Skeletal muscle cell (primary cell): ENCODE measurements around the gene ETFB.
A peak's percentile ranks its signal among the peaks of the same experiment; 100 is the strongest.

Experiments used
- DNase-seq: peaks from one replicate; pipeline ENCODE4 v3.0.0-alpha.2; 2010; ENCODE audit warnings: low read depth
- H3K4me3 ChIP-seq: 2 replicates; pipeline ENCODE4 v1.5.1; 2011; ENCODE audit warnings: low read depth, mild to moderate bottlenecking, control low read depth, low read length, moderate library complexity

The ETFB gene

DNA sequence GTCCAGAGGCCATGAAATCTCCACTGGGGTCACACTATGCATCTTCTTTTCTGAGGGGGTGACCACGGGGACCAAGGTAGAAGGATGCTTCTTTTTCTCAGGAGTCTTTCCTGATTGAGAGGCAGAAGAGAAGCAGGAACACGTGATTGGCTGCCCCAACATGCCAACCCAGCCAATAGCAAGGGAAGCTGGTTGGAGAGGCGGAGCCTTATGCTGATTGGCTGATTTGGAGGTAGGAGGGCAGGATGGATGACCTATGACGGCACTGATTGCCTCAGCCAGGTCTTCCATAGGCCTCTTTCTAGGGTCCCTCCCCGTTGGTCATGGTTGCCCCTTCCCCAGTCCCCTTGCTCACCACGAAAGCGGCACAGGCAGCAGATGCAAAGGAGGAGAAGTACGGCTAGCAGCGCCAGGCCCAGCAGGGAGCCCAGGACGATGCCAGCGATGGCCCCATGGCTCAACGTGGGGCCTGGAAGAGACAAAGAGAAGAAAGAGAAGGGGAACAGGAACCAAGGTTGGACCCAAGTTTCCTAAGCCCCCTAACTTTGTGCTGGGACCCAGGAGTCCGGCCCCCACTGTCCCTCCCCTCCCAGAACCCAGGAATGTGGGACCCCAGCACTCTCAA is 32.2 kb downstream of the ETFB start:
- no peak for DNase-seq
- no peak overlapping the region for H3K4me3 ChIP-seq

DNA sequence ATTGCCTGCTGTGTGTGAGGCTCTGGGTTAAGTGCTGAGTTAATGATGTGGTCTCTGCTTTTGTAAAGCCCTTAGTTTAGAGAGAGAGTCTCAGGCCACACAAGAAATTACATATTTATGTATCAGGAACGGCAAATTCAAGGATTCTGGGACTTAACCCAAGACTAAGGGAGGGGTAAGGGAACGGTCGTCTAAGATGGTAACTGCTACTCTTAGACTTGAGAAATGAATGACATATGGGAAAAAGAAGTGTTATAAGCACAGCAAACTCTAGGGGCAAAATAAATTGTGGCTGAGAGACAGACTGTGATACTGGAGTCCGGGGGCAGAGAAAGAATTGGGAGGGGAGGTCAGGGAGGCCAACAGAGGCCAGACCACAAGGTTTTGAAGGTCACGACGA is 34.5 kb downstream of the ETFB start:
- DNase-seq = no peak
- H3K4me3 ChIP-seq = no peak overlapping the region

DNA sequence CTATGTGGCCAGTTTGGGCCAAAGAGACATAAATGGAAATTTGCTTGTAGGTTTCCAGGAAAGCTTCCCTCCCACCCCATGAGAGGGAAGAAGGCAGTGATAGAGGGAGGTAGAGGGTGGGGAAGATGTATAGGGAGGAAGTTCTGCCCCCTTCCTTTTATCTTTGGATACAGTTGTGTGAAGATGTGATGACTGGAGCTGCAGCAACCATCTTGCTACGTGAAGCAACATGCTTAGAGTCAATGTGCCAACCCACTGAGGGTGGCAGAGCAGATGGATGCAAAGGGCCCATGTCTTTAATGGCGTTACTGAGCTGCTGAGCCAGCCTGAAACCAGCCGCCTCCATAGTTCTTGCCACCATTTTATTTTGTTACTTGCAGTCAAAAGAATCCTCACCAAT is 35.0 kb downstream of the ETFB start:
- H3K4me3 ChIP-seq = no peak overlapping the region
- DNase-seq = no peak

DNA sequence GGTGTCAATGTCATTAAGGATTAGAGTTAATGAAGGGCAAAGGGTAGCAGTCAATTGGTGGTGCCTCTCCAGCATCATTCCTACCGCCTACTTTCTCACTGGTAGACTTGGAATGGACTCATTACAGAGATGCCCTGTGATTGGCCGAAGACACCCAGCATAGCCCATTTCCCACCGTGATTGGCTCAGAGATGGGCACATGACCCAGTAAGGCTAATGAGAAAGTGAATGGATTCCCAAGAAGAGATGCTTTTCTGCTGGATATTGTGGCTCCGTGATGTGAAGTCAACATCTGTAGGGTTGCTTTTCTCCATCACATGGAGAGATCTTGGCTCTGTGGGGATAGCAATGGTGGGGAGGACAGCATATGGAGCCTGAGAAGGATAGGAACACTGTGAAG is 35.8 kb downstream of the ETFB start:
- H3K4me3 ChIP-seq = no peak overlapping the region
- DNase-seq = no peak

DNA sequence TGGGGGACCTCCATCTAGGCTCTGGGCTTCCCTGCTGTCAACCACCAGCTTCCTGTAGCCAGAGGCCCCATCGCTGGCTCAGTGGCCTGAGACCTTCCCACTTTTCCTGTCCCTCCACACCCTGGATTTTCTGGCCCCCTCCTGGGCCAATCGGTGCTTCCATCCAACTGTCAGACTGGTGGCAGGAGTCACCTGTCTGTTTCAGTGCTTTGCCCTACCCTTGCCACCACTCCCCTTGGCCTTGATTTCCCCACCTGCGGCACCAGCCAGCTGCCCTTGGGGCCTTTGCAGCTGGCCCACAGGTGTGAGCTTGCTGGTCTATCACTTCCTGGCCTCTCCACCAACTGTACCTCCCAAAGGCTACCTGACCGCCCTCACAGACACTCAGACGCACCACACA is 36.8 kb downstream of the ETFB start:
- DNase-seq = no peak
- H3K4me3 ChIP-seq = no peak overlapping the region

DNA sequence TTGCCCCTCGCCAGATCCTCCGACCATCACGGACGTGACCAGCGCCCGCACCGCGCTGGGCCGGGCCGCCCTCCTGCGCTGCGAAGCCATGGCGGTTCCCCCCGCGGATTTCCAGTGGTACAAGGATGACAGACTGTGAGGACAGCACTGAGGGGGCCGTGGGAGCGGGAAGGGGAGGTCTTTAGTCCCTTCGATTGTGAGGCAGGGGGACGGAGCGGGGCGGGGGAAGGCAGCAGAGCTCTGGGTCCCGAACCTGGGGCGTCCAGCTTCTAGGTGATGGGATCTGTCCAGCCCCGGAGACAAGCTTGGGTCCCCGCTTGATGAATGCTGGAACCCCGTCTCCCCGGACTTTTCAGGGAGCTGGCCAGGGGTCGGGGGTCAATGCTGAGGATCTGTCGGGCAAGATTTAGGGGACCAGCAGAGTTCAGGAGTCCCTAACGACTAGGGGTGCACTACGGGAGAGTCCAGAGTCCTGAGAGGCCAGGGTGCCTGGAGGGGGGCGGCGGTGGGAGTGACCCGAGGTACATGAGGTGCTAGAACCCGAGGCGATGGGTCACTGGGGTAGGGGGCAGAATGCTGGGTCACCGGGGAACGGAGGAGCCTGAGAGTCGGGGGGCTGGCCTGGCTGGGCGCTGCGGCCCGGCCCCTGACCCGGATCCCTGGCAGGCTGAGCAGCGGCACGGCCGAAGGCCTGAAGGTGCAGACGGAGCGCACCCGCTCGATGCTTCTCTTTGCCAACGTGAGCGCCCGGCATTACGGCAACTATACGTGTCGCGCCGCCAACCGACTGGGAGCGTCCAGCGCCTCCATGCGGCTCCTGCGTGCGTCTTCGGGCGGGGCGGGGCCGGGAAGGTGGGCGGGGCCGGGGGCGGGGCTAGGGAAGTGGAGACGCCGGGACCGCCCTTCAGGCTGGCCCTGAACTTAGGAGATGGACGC is 38.9 kb downstream of the ETFB start:
- DNase-seq = no peak
- peak overlapping the region; percentile 32 for H3K4me3 ChIP-seq

DNA sequence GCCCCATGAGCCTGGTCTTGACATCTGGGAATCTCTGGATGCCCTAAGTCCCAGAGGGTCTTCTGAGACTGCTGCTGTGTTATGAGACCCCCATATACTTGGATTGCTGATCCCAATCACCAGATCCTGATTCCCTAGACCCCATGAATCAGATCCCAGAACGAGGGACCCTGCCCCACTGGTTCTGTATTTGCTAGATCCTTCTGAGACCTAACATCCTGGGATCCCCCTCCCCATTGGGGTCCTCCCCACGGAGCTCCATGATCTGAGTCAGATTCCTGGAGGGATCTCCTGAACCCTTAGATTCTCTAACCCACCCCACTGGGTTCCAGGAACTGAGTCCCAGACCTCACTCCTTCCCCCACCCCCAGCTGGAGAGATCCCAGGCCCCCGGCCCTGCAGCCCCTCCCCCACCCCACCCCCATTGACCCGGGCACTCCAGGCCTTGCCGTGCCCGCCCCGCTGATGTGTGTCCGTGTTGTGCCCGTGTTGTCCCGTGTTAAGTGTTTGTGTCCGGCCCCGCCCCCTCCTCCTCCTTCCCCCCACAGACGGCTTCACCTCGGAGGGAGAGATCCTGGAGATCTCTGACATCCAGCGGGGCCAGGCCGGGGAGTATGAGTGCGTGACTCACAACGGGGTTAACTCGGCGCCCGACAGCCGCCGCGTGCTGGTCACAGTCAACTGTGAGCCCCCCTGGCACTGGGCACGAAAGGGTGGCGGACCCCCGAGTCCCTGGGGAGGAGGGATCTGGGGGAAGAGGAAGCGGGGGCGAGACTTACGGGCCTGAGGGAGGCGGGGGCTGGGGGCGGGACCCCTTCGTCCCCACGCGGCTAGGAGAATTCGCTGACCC is 39.7 kb downstream of the ETFB start:
- DNase-seq = no peak
- H3K4me3 ChIP-seq = peak overlapping the region; percentile 3

DNA sequence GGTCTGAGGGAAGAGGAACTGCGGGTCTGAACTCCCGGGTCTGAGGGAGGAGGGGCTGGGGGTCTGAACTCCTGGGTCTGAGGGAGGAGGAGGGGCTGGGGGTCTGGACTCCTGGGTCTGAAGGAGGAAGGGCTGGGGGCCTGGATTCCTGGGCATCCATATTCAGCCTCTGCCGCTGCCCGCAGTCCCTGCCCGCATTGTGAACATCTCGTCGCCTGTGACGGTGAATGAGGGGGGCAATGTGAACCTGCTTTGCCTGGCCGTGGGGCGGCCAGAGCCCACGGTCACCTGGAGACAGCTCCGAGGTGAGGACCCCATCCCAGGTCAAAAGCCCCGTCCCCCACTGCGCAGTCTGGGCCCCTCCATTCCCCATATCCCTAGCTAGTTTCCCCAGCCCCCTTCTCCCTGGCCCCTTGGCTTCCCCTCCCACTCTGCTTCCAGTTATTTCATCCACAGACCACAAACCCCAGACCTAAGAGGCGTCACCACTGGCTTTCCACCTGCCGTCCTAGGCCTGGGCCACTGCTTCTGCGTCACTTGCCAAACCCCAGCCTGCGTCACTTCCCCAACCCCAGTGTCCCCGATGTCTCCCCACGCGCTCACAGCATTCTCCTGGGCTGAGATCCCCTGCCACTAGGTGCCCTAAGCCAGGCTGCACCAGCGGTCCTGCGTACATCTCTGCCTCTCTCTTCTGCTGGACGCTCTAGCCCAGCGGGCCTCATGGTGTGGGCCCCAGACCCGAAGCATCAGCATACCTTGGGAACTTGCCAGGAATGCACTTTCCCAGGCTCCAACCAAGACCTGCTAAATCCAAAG is 40.8 kb downstream of the ETFB start:
- H3K4me3 ChIP-seq = no peak overlapping the region
- no peak for DNase-seq

DNA sequence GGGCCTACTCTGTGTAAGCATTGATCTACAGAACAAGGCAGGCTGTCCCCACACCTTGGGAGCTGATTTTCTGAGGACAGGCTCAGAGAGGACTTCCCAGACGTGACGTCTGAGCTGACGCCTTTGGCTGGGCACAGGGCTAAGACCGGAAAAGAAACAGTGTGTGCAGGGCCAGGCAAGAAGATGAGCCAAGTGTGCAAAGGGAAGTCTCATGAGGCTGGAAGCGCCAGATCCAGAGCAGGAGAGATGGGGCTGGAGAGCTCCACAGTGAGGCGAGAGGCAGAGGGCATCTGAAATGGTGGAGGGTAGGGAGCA is 42.1 kb downstream of the ETFB start:
- DNase-seq = no peak
- H3K4me3 ChIP-seq = no peak overlapping the region

DNA sequence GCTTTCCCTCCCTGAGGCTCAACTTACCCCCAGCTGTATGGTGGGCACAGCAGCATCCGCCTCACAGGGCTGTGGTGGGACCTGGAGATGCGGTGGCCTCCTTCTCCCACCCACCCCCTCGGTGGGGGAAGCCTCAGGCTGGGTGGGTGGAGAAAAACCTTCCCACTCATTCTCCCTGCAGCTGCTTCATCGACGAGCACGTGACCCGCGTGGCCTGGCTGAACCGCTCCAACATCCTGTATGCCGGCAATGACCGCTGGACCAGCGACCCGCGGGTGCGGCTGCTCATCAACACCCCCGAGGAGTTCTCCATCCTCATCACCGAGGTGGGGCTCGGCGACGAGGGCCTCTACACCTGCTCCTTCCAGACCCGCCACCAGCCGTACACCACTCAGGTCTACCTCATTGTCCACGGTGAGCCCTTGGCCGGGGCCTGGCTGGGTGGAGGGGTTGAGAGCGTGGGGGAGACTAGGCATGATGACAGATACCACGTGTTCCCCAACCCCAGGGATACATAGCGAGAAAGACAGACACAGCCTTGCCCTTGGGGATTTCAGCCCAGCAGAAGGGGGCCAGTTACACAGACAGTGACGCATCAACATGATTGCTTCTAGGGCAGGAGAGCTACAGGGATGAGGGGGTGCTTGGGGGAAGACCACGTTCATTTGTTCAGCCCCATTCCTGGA is 42.6 kb downstream of the ETFB start:
- H3K4me3 ChIP-seq = no peak overlapping the region
- no peak for DNase-seq

DNA sequence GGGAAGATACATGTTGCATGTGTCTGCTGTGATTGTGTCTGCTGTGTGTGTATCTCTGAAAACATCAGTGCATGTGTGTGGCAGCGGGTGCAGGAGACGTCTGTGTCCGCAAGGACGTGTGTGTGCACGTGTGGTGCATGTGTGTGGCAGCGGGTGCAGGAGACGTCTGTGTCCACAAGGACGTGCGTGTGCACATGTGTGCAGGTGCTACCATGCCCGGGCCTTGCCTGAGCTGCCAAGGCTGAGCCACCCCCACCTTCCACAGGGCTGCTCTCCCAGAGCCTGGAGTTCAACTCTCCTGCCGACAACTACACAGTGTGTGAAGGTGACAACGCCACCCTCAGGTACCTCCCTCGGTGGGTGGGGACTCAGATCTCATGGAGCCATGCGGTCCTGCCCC is 44.4 kb downstream of the ETFB start:
- H3K4me3 ChIP-seq = no peak overlapping the region
- no peak for DNase-seq

DNA sequence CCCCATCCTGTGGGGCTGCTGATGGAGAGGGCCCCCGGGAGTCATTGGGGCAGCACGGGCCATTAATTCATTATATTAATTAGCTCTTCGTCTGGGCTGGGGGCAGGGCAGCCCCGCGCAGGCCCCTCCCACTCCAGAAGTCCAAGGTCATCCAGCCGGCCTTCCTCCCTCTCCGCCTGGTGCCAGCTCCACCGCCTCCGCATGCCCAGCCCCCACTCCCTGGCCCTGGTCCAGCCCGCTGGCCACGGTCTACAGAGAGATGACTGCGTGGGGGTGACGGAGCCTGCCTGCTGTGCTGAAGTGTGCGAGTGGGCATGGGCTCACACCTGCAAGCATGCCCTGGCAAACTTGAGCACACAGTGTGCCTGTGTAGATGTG is 45.9 kb downstream of the ETFB start:
- DNase-seq = no peak

DNA sequence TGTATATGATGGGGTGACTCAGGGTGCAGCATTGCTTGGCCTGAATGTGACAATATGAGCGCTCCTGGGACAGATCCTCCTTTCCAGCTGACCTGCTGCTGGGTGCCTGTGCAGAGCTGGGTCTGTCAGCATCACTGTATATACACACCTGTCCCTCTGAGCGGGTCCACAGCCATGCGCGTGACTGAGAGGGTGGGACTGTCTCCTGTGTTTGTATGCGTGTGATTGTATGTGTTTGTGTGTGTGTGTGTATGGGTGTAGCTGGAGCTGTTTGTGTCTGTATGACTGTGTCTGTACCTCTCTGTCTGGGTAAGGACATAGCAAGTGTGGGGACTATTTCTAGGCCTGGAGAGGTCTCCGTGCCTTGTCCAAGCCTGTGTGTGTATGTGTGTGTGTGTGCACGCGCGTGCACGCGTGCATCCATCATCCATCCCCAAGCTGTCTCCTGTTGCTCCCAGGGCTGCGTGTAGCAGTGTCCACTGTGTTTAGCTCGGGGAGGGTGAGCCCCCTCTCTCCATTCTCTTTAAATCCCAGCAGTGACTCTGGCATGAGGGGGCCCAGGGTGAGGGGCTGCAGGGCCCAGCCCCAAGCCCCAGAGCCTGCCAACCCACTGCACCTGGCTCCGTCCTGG is 46.4 kb downstream of the ETFB start:
- no peak overlapping the region for H3K4me3 ChIP-seq
- DNase-seq = no peak

More for the DNA sequence above, 45.9 kb downstream of the ETFB start:
- no peak overlapping the region for H3K4me3 ChIP-seq

DNA sequence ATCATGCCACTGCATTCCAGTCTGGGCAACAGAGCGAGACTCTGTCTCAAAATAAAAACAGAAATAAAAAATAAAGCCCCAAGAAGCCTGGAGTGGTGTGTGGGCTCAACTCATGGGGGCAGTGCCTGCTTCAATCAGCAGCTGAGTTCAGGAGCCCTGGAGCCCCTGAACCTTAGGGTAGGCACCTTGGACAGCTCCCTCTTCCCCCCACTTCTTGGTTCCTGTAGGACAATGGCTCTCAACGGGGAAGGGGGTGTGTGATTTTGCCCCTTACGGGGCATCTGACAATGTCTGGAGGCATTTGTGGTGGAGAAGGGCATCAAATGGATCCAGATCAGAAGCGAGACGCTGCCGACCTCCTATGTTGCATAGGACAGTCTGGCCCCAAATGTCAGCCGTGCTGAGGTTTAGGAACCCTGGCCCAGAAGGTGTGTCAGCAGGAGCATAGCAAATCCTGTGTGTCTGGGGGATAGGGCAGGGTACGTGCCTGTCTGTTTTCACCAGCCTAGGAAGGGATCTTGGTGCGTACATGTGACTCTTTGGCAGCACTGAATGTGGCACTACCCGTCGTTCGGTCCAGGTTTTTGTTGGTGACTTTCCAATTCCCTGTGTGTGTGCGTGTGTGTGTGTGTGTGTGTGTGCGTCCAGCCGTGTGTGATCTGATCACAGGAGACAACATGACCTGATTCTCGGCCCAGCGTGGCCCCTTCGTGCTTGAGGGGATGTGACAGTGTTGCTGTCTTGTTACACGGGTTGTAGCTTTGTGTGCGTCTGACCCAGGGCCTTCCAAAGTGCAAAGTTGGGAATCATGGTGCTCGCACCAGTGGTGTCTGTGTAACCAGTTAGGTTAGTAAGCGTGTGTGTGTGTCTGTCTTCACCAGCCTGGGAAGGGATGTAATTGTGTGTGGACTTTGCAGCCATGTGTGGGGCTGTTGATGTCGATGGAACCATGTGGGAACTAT is 47.2 kb downstream of the ETFB start:
- H3K4me3 ChIP-seq = no peak overlapping the region
- no peak for DNase-seq

DNA sequence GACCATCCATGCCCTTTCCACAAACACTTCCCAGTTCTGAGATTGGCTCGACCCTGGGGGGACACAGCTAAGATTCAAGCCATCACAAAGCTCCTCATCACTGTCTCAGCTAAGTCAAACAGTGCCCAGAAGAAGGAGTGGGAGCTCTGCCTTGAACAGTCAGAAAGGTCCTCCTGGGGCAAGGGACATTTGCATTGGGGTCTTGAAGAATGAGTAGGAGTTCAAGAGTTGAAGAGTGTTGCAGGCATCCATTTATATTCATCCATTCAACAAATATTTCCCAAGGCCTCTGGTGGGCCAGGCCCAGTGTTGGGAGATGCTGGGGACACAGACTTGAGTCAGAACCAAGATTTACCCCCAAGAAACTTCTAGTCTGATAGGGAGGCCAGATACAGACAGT is 48.2 kb downstream of the ETFB start:
- no peak for DNase-seq
- H3K4me3 ChIP-seq = no peak overlapping the region

DNA sequence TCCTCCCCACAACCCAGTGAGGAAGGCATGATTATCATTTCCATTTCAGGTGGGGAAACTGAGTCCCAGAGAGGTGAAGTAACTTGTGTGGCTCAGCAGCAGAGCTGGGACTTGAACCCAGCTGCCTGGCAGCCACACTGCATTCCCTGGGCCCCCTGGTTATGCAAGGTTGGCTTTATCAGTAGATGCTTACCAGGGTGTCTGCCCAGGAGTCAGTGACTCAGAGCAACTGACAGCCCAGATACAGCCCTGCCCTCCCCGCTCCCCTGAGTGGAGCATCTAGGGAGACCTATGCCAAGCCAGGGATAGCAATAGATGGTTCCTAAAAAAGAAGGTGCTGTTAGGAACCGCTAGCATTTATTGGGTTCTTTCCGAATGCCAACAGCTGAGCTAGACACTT is 48.8 kb downstream of the ETFB start:
- no peak for DNase-seq
- H3K4me3 ChIP-seq = no peak overlapping the region

DNA sequence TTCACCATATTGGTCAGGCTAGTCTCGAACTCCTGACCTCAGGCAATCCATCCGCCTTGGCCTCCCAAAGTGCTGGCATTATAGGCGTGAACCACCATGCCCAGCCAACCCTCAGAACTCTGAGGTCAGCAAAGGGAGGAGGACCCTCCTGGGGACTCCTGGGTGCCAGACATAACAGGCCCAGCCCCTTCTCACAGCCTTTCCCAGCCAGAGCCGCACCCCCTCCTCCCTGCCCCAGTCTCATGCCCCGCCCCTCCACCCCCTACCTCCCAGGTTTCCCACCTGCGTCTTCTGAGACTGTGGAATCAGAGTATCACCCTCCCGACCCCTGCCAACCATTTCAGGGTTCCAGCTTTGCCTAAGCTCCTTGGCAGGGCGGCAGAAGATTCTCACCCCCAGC is 49.5 kb downstream of the ETFB start:
- no peak overlapping the region for H3K4me3 ChIP-seq
- DNase-seq = no peak
